Stimulated activated CD8-positive, alpha-beta memory T cell treated with anti-CD3 and anti-CD28 coated beads, Interleukin-12 subunit alpha, Interleukin-12 subunit beta, amount 100 ng/mL, for 4 hours (primary cell): ENCODE measurements around the gene NOTUM.
"Not testable (repeated sequence)": the region's sequence is repeated elsewhere in the genome, so short reads cannot be mapped to it uniquely, and the experiment has no call there.

Source experiments
- DNase-seq: peaks from one replicate; pipeline ENCODE4 v3.0.0-alpha.2; 2020; ENCODE audit warnings: low read depth

NOTUM gene

GRCh38 chr17:81957691-81958432 is 3.1 kb downstream of the NOTUM start:
- DNase-seq: no peak

GRCh38 chr17:81956607-81957589 is 4.1 kb downstream of the NOTUM start:
- no peak for DNase-seq

GRCh38 chr17:81955756-81956544 is 5.0 kb downstream of the NOTUM start:
- no peak for DNase-seq

GRCh38 chr17:81955058-81955681 is 5.8 kb downstream of the NOTUM start:
- no peak for DNase-seq

GRCh38 chr17:81954131-81955057 is 6.6 kb downstream of the NOTUM start:
- no peak for DNase-seq

- not testable (repeated sequence) for DNase-seq
These were observed 7.5 kb downstream of the NOTUM start for GRCh38 chr17:81953443-81953842.

- DNase-seq: no peak
These were observed 8.2 kb downstream of the NOTUM start for GRCh38 chr17:81952792-81953228.

- DNase-seq: no peak
These were observed 9.0 kb downstream of the NOTUM start for GRCh38 chr17:81951785-81952684.

GRCh38 chr17:81950501-81950900 is 10.5 kb downstream of the NOTUM start:
- no peak for DNase-seq

- no peak for DNase-seq
These were observed 12.2 kb downstream of the NOTUM start for GRCh38 chr17:81948635-81949378.

GRCh38 chr17:81947189-81947588 is 13.8 kb downstream of the NOTUM start, which contains the start of gene MYADML2:
Gene MYADML2, minus strand, starts transcription at chr17:81947233. Its CDS starts 5,492 bp downstream, at chr17:81941741.
- no peak for DNase-seq

GRCh38 chr17:81944858-81945257 is 16.1 kb downstream of the NOTUM start:
- no peak for DNase-seq

- DNase-seq: no peak
These were observed 18.8 kb downstream of the NOTUM start for GRCh38 chr17:81942167-81942553.

- no peak for DNase-seq
These were observed 19.4 kb downstream of the NOTUM start for GRCh38 chr17:81941484-81942166.

- DNase-seq: no peak
These were observed 20.2 kb downstream of the NOTUM start for GRCh38 chr17:81940538-81941483.

GRCh38 chr17:81939881-81940385 is 21.1 kb downstream of the NOTUM start:
- DNase-seq: no peak

- DNase-seq: no peak
These were observed 21.8 kb downstream of the NOTUM start for GRCh38 chr17:81939218-81939617.
